Daoy (cell line): Measurements from ENCODE around the gene ATN1. TPM values are rescaled to one million over a fixed set of nuclear protein-coding genes. Genes with fewer than 3 reads are reported as not detected.

Source experiments
- DNase-seq: peaks from one replicate; pipeline ENCODE4 v3.0.0-alpha.2; 2015; ENCODE audit warnings: low read depth
- total RNA-seq: library from RNA; depleted of rRNA; stranded (reverse); fragments of >200 nt; shearing (Covaris generic); gene quantifications from 2 replicates; pipeline ENCODE4 v1.2.3, GENCODE V29; 2014

ATN1 gene
- total RNA-seq, 1 experiment from 2014 or later: 5.4 TPM

GRCh38 chr12:6944381-6945186 lies 16.8 kb downstream of the ATN1 start:
- peak; percentile 96 for DNase-seq

GRCh38 chr12:6945613-6946012 lies 17.9 kb downstream of the ATN1 start:
- no peak for DNase-seq

- DNase-seq: no peak
Observed at GRCh38 chr12:6946033-6946919, 18.5 kb downstream of the ATN1 start.

- no peak for DNase-seq
Observed at GRCh38 chr12:6946920-6947374, 19.2 kb downstream of the ATN1 start.

GRCh38 chr12:6947615-6948014 lies 19.9 kb downstream of the ATN1 start:
- DNase-seq: no peak

GRCh38 chr12:6948873-6949594 lies 21.3 kb downstream of the ATN1 start:
- DNase-seq: no peak

- no peak for DNase-seq
Observed at GRCh38 chr12:6950401-6950801, 22.6 kb downstream of the ATN1 start.

- no peak for DNase-seq
Observed at GRCh38 chr12:6950811-6951540, 23.2 kb downstream of the ATN1 start, which contains the start of gene PTPN6. PTPN6 (plus strand) TSS chr12:6951356; CDS start chr12:6951513, 157 bp downstream.

- no peak for DNase-seq
Observed at GRCh38 chr12:6951551-6952120, 23.9 kb downstream of the ATN1 start.

- no peak for DNase-seq
Observed at GRCh38 chr12:6952121-6952862, 24.5 kb downstream of the ATN1 start.

GRCh38 chr12:6952863-6953441 lies 25.2 kb downstream of the ATN1 start:
- no peak for DNase-seq

GRCh38 chr12:6953442-6954315 lies 25.9 kb downstream of the ATN1 start:
- no peak for DNase-seq

GRCh38 chr12:6954316-6955107 lies 26.8 kb downstream of the ATN1 start:
- no peak for DNase-seq

- DNase-seq: no peak
Observed at GRCh38 chr12:6955108-6956020, 27.6 kb downstream of the ATN1 start.

- DNase-seq: no peak
Observed at GRCh38 chr12:6956021-6956727, 28.4 kb downstream of the ATN1 start.

- no peak for DNase-seq
Observed at GRCh38 chr12:6957151-6957701, 29.5 kb downstream of the ATN1 start.
